OCI-LY1 (cell line): Measurements from ENCODE around the gene PKNOX1.
"Not testable (repeated sequence)": the region's sequence is repeated elsewhere in the genome, so short reads cannot be mapped to it uniquely, and the experiment has no call there.

Source experiments
- CTCF ChIP-seq: fragments of 200-600 bp; sonication (generic), shearing (Covaris generic); IDR thresholded peaks from 2 replicates; pipeline ENCODE4 v1.5.1; 2017; ENCODE audit warnings: mild to moderate bottlenecking, antibody characterized with exemption, low read length, moderate library complexity, mixed read lengths
- EZH2 ChIP-seq: fragments of 200-600 bp; sonication (generic), shearing (Covaris generic); IDR thresholded peaks from 2 replicates; pipeline ENCODE4 v1.8.0; 2017; ENCODE audit warnings: borderline replicate concordance, mixed run types, mild to moderate bottlenecking, antibody characterized with exemption, low read length, moderate library complexity, mixed read lengths

- not testable (repeated sequence) for TF ChIP-seq CTCF, EZH2
Observed at GRCh38 chr21:43074401-43075169, 100.2 kb downstream of the PKNOX1 start.
